Esophagus squamous epithelium (tissue), 5 donors: ENCODE measurements around the gene FCN1. TPM values are rescaled to one million over a fixed set of nuclear protein-coding genes. Genes with fewer than 3 reads are reported as not detected.

Source experiments
- DNase-seq: peaks from one replicate; lab custom pipeline; 2025; lab: John Stamatoyannopoulos, UW
- H3K27ac ChIP-seq, 4 donors: fragments of 200-600 bp; sonication (generic); one replicate each; pipeline ENCODE4 v1.5.1; 2016 to 2019; ENCODE audit warnings: mild to moderate bottlenecking in 1 of 4
- H3K27me3 ChIP-seq, 4 donors: fragments of 200-600 bp; sonication (generic); 1 replicate in 3 of 4; 2 replicates in 1 of 4; pipeline versions ENCODE4 v1.5.1 to v1.6.0; 2017 to 2021; ENCODE audit warnings: antibody characterized with exemption in 1 of 4
- H3K36me3 ChIP-seq, 3 donors: fragments of 200-600 bp; sonication (generic); one replicate each; pipeline ENCODE4 v1.5.1; 2016 to 2019
- H3K4me1 ChIP-seq, 3 donors: fragments of 200-600 bp; sonication (generic); one replicate each; pipeline ENCODE4 v1.5.1; 2017 to 2019
- H3K4me3 ChIP-seq, 4 donors: fragments of 200-600 bp; sonication (generic); 1 replicate in 3 of 4; 2 replicates in 1 of 4; pipeline ENCODE4 v1.5.1; 2016 to 2019; ENCODE audit warnings: mild to moderate bottlenecking in 2 of 4, moderate library complexity in 1 of 4
- H3K9me3 ChIP-seq, 3 donors: fragments of 200-600 bp; sonication (generic); one replicate each; pipeline ENCODE4 v1.5.1; 2016 to 2019
- CTCF ChIP-seq, 6 experiments: fragments of 450-650 bp in 4 of 6; fragments of 200-600 bp in 2 of 6; sonication (generic) in 2 of 6; IDR thresholded peaks; one replicate each; pipeline ENCODE4 v1.5.1; 2016 to 2019; ENCODE audit warnings: antibody characterized with exemption in 6 of 6, mild to moderate bottlenecking in 4 of 6, moderate library complexity in 4 of 6
- POLR2A ChIP-seq, 4 donors: fragments of 450-650 bp; IDR thresholded peaks; one replicate each; pipeline ENCODE4 v1.6.1; 2017; ENCODE audit warnings: antibody characterized with exemption in 4 of 4, mild to moderate bottlenecking in 4 of 4, moderate library complexity in 3 of 4
- WGBS, 2 donors: methylation state at CpG; one replicate each; pipeline ENCODE4 v1.1.5; 2018; 5-methylcytosine and 5-hydroxymethylcytosine counted together
- intact Hi-C: fragments of 100-400 bp; cut with DNase I; formaldehyde crosslinking; loops from one replicate; pipeline ENCODE4 v1.15.0; 2022
- total RNA-seq, 4 donors: library from RNA; depleted of rRNA; stranded (reverse); fragments of >200 nt; gene quantifications; one replicate each; pipeline ENCODE4 v1.1.0, GENCODE V29; 2016
- donor health status: DM: yes; HTN: yes; CAD: no.

FCN1 gene
- total RNA-seq, 4 donors from 2014 or later = 0.22 to 5.7 (median 0.76) TPM; not detected in 1

GRCh38 chr9:134879664-134880483 is 37.8 kb downstream of the FCN1 start:
- Histone ChIP-seq H3K36me3 (no peaks in the 10 kb centered on the region), H3K27ac (no peak overlapping the region), H3K4me3 (no peak overlapping the region), H3K4me1 (no peaks in the 10 kb centered on the region), H3K27me3 (peaks cover 0 to 35% (median 0%) of the 10 kb centered on the region in 4 donors), H3K9me3 (no peaks in the 10 kb centered on the region)
- intact Hi-C loops = no loop called here
- no peak for DNase-seq
- WGBS, 2 donors = 48 to 82% methylated on average over 2 to 11 of the region's 13 CpGs
- TF ChIP-seq POLR2A (IDR thresholded peaks at IDR 0.05) = no peak
- no peak for TF ChIP-seq CTCF (IDR thresholded peaks at IDR 0.05)

- 74 to 85% methylated on average over 2 to 3 of the region's 4 CpGs for WGBS, 2 donors
- intact Hi-C loops = no loop called here
- no peaks in the 10 kb centered on the region for H3K4me1 ChIP-seq
- no peaks in the 10 kb centered on the region for H3K36me3 ChIP-seq
- no peak for DNase-seq
- H3K9me3 ChIP-seq = no peaks in the 10 kb centered on the region
- H3K27me3 ChIP-seq = peaks cover 0 to 30% (median 1%) of the 10 kb centered on the region in 4 donors
- no peak for TF ChIP-seq POLR2A (IDR thresholded peaks at IDR 0.05)
- TF ChIP-seq CTCF (IDR thresholded peaks at IDR 0.05) = no peak
- H3K27ac ChIP-seq = no peak overlapping the region
- H3K4me3 ChIP-seq = no peak overlapping the region
Observed at GRCh38 chr9:134877541-134877940, 40.2 kb downstream of the FCN1 start.

GRCh38 chr9:134875371-134875770 is 42.3 kb downstream of the FCN1 start:
- intact Hi-C loops = no loop called here
- Histone ChIP-seq H3K9me3 (no peaks in the 10 kb centered on the region), H3K27me3 (peaks cover 0 to 29% (median 1%) of the 10 kb centered on the region in 4 donors), H3K36me3 (no peaks in the 10 kb centered on the region), H3K4me1 (peaks cover 0 to 6% (median 0%) of the 10 kb centered on the region in 3 donors), H3K4me3 (no peak overlapping the region), H3K27ac (no peak overlapping the region)
- DNase-seq = no peak
- WGBS, 2 donors = 43 to 57% methylated on average over 1 of the region's 1 CpG
- TF ChIP-seq POLR2A (IDR thresholded peaks at IDR 0.05) (no peak), CTCF (IDR thresholded peaks at IDR 0.05) (no peak)

- no peak overlapping the region for H3K27ac ChIP-seq
- 78 to 79% methylated on average over 24 of the region's 24 CpGs for WGBS, 2 donors
- H3K27me3 ChIP-seq = peaks cover 0 to 39% (median 1%) of the 10 kb centered on the region in 4 donors
- peaks cover 0 to 6% (median 0%) of the 10 kb centered on the region in 3 donors for H3K4me1 ChIP-seq
- TF ChIP-seq CTCF (IDR thresholded peaks at IDR 0.05) = no peak
- no peak for TF ChIP-seq POLR2A (IDR thresholded peaks at IDR 0.05)
- no peak for DNase-seq
- H3K36me3 ChIP-seq = no peaks in the 10 kb centered on the region
- intact Hi-C loops = no loop called here
- no peaks in the 10 kb centered on the region for H3K9me3 ChIP-seq
- H3K4me3 ChIP-seq = no peak overlapping the region
Observed at GRCh38 chr9:134872482-134873231, 45.1 kb downstream of the FCN1 start.
